Peyer's patch (tissue), 4 donors: Measurements from ENCODE around the gene CHMP6. TPM values are rescaled to one million over a fixed set of nuclear protein-coding genes. Genes with fewer than 3 reads are reported as not detected.
A peak's percentile ranks its signal among the peaks of the same experiment; 100 is the strongest.

Experiments used
- DNase-seq, 3 donors: peaks; one replicate each; pipeline ENCODE4 v3.0.0-alpha.2; 2017 to 2019
- H3K27ac ChIP-seq, 4 donors: fragments of 200-600 bp; sonication (generic); one replicate each; pipeline ENCODE4 v1.5.1; 2016 to 2019
- H3K27me3 ChIP-seq, 2 donors: fragments of 200-600 bp; sonication (generic); one replicate each; pipeline ENCODE4 v1.5.1; 2019
- H3K36me3 ChIP-seq, 3 donors: fragments of 200-600 bp; sonication (generic); one replicate each; pipeline ENCODE4 v1.5.1; 2016 to 2019
- H3K4me1 ChIP-seq, 4 donors: fragments of 200-600 bp; sonication (generic); one replicate each; pipeline ENCODE4 v1.5.1; 2016 to 2019
- H3K4me3 ChIP-seq, 4 donors: fragments of 200-600 bp; sonication (generic); 1 replicate in 3 of 4; 2 replicates in 1 of 4; pipeline ENCODE4 v1.5.1; 2016 to 2019; ENCODE audit warnings: mild to moderate bottlenecking in 1 of 4
- H3K9me3 ChIP-seq, 4 donors: fragments of 200-600 bp; sonication (generic); one replicate each; pipeline ENCODE4 v1.5.1; 2016 to 2019; ENCODE audit warnings: mild to moderate bottlenecking in 1 of 4
- CTCF ChIP-seq, 6 experiments: fragments of 450-650 bp in 4 of 6; fragments of 200-600 bp in 2 of 6; sonication (generic) in 1 of 6; IDR thresholded peaks; one replicate each; pipeline ENCODE4 v1.5.1; 2017 to 2019; ENCODE audit warnings: antibody characterized with exemption in 6 of 6, mild to moderate bottlenecking in 3 of 6, moderate library complexity in 1 of 6
- POLR2A ChIP-seq, 2 donors: fragments of 450-650 bp; IDR thresholded peaks; one replicate each; pipeline ENCODE4 v1.5.1; 2017; ENCODE audit warnings: antibody characterized with exemption in 2 of 2, mild to moderate bottlenecking in 2 of 2, moderate library complexity in 2 of 2
- total RNA-seq, 4 donors: library from RNA; depleted of rRNA; stranded (reverse); fragments of >200 nt; gene quantifications; one replicate each; pipeline ENCODE4 v1.1.0, GENCODE V29; 2016

Gene CHMP6
- total RNA-seq, 4 donors from 2014 or later, result 29.9 to 57.8 (median 37.1) TPM

- Histone ChIP-seq H3K9me3 (no peaks in the 10 kb centered on the region), H3K4me1 (peaks cover 0 to 62% (median 12%) of the 10 kb centered on the region in 4 donors), H3K36me3 (no peaks in the 10 kb centered on the region), H3K27me3 (no peaks in the 10 kb centered on the region), H3K4me3 (no peak overlapping the region), H3K27ac (peak overlapping the region in 1 of 4 donors; percentile 29)
- no peak for DNase-seq
- TF ChIP-seq CTCF (IDR thresholded peaks at IDR 0.05), result no peak
- TF ChIP-seq POLR2A (IDR thresholded peaks at IDR 0.05), result no peak
Measured at GRCh38 chr17:81046132-81046769, 54.6 kb downstream of the CHMP6 start.

GRCh38 chr17:81046770-81047359, 55.2 kb downstream of the CHMP6 start:
- peaks cover 0 to 62% (median 12%) of the 10 kb centered on the region in 4 donors for H3K4me1 ChIP-seq
- H3K27me3 ChIP-seq, result no peaks in the 10 kb centered on the region
- H3K9me3 ChIP-seq, result no peaks in the 10 kb centered on the region
- TF ChIP-seq POLR2A (IDR thresholded peaks at IDR 0.05) (no peak), CTCF (IDR thresholded peaks at IDR 0.05) (no peak)
- H3K36me3 ChIP-seq, result no peaks in the 10 kb centered on the region
- no peak for DNase-seq
- peak overlapping the region in 2 of 4 donors; percentile 19 to 29 for H3K27ac ChIP-seq
- no peak overlapping the region for H3K4me3 ChIP-seq

GRCh38 chr17:81048827-81049371, 57.3 kb downstream of the CHMP6 start:
- H3K27ac ChIP-seq, result peak overlapping the region in 1 of 4 donors; percentile 4
- H3K36me3 ChIP-seq, result no peaks in the 10 kb centered on the region
- no peak for TF ChIP-seq POLR2A (IDR thresholded peaks at IDR 0.05)
- TF ChIP-seq CTCF (IDR thresholded peaks at IDR 0.05), result no peak
- H3K9me3 ChIP-seq, result no peaks in the 10 kb centered on the region
- no peaks in the 10 kb centered on the region for H3K27me3 ChIP-seq
- H3K4me1 ChIP-seq, result peaks cover 0 to 65% (median 12%) of the 10 kb centered on the region in 4 donors
- no peak overlapping the region for H3K4me3 ChIP-seq
- no peak for DNase-seq

- no peaks in the 10 kb centered on the region for H3K9me3 ChIP-seq
- no peak for TF ChIP-seq CTCF (IDR thresholded peaks at IDR 0.05)
- no peak for TF ChIP-seq POLR2A (IDR thresholded peaks at IDR 0.05)
- H3K4me1 ChIP-seq, result peaks cover 0 to 60% (median 12%) of the 10 kb centered on the region in 4 donors
- peak overlapping the region in 3 of 4 donors; percentile 38 to 57 (median 43) for H3K27ac ChIP-seq
- no peaks in the 10 kb centered on the region for H3K27me3 ChIP-seq
- H3K36me3 ChIP-seq, result no peaks in the 10 kb centered on the region
- peak overlapping the region in 2 of 4 donors; percentile 12 to 24 for H3K4me3 ChIP-seq
- DNase-seq, result no peak
Measured at GRCh38 chr17:81049372-81049911, 57.8 kb downstream of the CHMP6 start.

Other genes with a start within 250 kb of the CHMP6 start
- 10 to 100 TPM; 10.2 to 61.9 (median 17.6) TPM for gene BAIAP2, start 43.3 kb downstream of the CHMP6 start, total RNA-seq
- not detected for gene PVALEF, start 173.7 kb downstream of the CHMP6 start, total RNA-seq
- 100 to 1,000 TPM in 3 of 4 donors, 10 to 100 TPM in 1; 23.9 to 190 (median 123) TPM for gene AATK, start 174.4 kb downstream of the CHMP6 start, total RNA-seq
- 10 to 100 TPM in 2 of 4 donors, 1 to 10 TPM in 2; 3.5 to 77.6 (median 9.8) TPM for gene CEP131, start 231.1 kb downstream of the CHMP6 start, total RNA-seq
- 100 to 1,000 TPM in 1 of 4 donors, 10 to 100 TPM in 3; 38.0 to 156 (median 79.4) TPM for gene TEPSIN, start 247.2 kb downstream of the CHMP6 start, total RNA-seq
- 10 to 100 TPM; 17.8 to 62.7 (median 25.2) TPM for gene NDUFAF8, start 247.5 kb downstream of the CHMP6 start, total RNA-seq